IMR-90 (cell line): Measurements from ENCODE around the gene KY. TPM values are rescaled to one million over a fixed set of nuclear protein-coding genes. Genes with fewer than 3 reads are reported as not detected.

Source experiments
- ATAC-seq: fragments of 200-7000 bp; cut with Tn5 transposase; 2 replicates; pipeline ENCODE4 v1.9.1; 2020; ENCODE audit warnings: low read depth, mild to moderate bottlenecking, moderate library complexity
- BruUV-seq: library from RNA; stranded (reverse); fragments of 400-500 nt; replicated peaks from 2 replicates; lab custom pipeline; 2021; lab: Mats Ljungman, UMichigan
- CTCF ChIA-PET: fragments of 300-600 bp; formaldehyde crosslinking; extraction: SDS; loops from one replicate; lab custom pipeline; 2021; ENCODE audit warnings: antibody characterized with exemption; lab: Yijun Ruan, JAX
- POLR2A ChIA-PET: fragments of 300-600 bp; sonication (Branson Sonifier 250); formaldehyde crosslinking; loops from one replicate; lab custom pipeline; 2022; ENCODE audit warnings: antibody characterized with exemption; ENCODE audit not compliant: unreplicated experiment; lab: Charles Lee
- DNase-seq: peaks from one replicate; pipeline ENCODE4 v3.0.0; 2013
- H2AFZ ChIP-seq: replicated peaks from 2 replicates; pipeline ENCODE3; 2013; ENCODE audit warnings: low read length, mild to moderate bottlenecking; ENCODE audit not compliant: poor library complexity
- H2AK5ac ChIP-seq: 2 replicates; pipeline ENCODE4 v1.6.1; 2013; ENCODE audit warnings: low read depth, low read length, inconsistent platforms
- H2AK9ac ChIP-seq: replicated peaks from 2 replicates; pipeline ENCODE3; 2013; ENCODE audit warnings: mild to moderate bottlenecking, low read depth, low read length, moderate library complexity; ENCODE audit not compliant: poor library complexity
- H2BK120ac ChIP-seq: 2 replicates; pipeline ENCODE4 v1.6.1; 2013; ENCODE audit warnings: low read depth, low read length, inconsistent platforms
- H2BK15ac ChIP-seq: 3 replicates; pipeline ENCODE4 v1.6.1; 2013; ENCODE audit warnings: low read depth, low read length, inconsistent platforms
- H2BK20ac ChIP-seq: 2 replicates; pipeline ENCODE4 v1.6.1; 2013; ENCODE audit warnings: low read depth, mild to moderate bottlenecking, inconsistent platforms, low read length, moderate library complexity
- H2BK5ac ChIP-seq: 2 replicates; pipeline ENCODE4 v1.6.1; 2013; ENCODE audit warnings: mild to moderate bottlenecking, low read depth, low read length, inconsistent platforms; ENCODE audit not compliant: poor library complexity, severe bottlenecking
- H3K14ac ChIP-seq: replicated peaks from 2 replicates; pipeline ENCODE4 v1.6.1; 2013; ENCODE audit warnings: low read depth, low read length, inconsistent platforms
- H3K18ac ChIP-seq: 2 replicates; pipeline ENCODE4 v1.6.1; 2013; ENCODE audit warnings: low read depth, low read length, control low read depth
- H3K23ac ChIP-seq: 2 replicates; pipeline ENCODE4 v1.6.1; 2013; ENCODE audit warnings: low read depth, low read length, inconsistent platforms
- H3K27ac ChIP-seq: 2 replicates; pipeline ENCODE4 v1.5.1; 2013; ENCODE audit warnings: mild to moderate bottlenecking, control low read depth, low read length; ENCODE audit not compliant: insufficient read depth
- H3K27me3 ChIP-seq: 2 replicates; pipeline ENCODE4 v1.6.1; 2013; ENCODE audit warnings: low read length; ENCODE audit not compliant: control insufficient read depth, insufficient read depth
- H3K36me3 ChIP-seq: 2 replicates; pipeline ENCODE4 v1.6.1; 2013; ENCODE audit warnings: low read length, mixed read lengths; ENCODE audit not compliant: control insufficient read depth, insufficient read depth
- H3K4ac ChIP-seq: 2 replicates; pipeline ENCODE4 v1.6.1; 2013; ENCODE audit warnings: low read depth, low read length, inconsistent platforms
- H3K4me1 ChIP-seq: 2 replicates; pipeline ENCODE4 v1.6.1; 2013; ENCODE audit warnings: low read length, mixed read lengths; ENCODE audit not compliant: control insufficient read depth, insufficient read depth
- H3K4me2 ChIP-seq: 2 replicates; pipeline ENCODE4 v1.6.1; 2013; ENCODE audit warnings: low read depth, mild to moderate bottlenecking, control low read depth, low read length, moderate library complexity
- H3K4me3 ChIP-seq: 2 replicates; pipeline ENCODE4 v1.5.1; 2013; ENCODE audit warnings: low read depth, mild to moderate bottlenecking, control low read depth, low read length, moderate library complexity; ENCODE audit not compliant: insufficient read depth
- H3K56ac ChIP-seq: 2 replicates; pipeline ENCODE4 v1.6.1; 2013; ENCODE audit warnings: low read length, inconsistent platforms; ENCODE audit not compliant: insufficient read depth; ENCODE audit errors: extremely low read depth
- H3K79me1 ChIP-seq, 2 experiments: 2 replicates each; pipeline ENCODE4 v1.6.1; 2013; ENCODE audit warnings: low read length in 2 of 2, inconsistent platforms in 1 of 2, low read depth in 1 of 2
- H3K9ac ChIP-seq: 2 replicates; pipeline ENCODE4 v1.6.1; 2013; ENCODE audit warnings: low read depth, low read length, control low read depth
- H3K9me1 ChIP-seq: 2 replicates; pipeline ENCODE4 v1.6.1; 2013; ENCODE audit warnings: low read length, inconsistent platforms; ENCODE audit not compliant: insufficient read depth
- H3K9me3 ChIP-seq: 2 replicates; pipeline ENCODE4 v1.6.1; 2013; ENCODE audit warnings: low read length; ENCODE audit not compliant: control insufficient read depth, insufficient read depth
- H4K20me1 ChIP-seq: 2 replicates; pipeline ENCODE4 v1.6.1; 2013; ENCODE audit warnings: low read length, inconsistent platforms; ENCODE audit not compliant: insufficient read depth
- H4K5ac ChIP-seq: 2 replicates; pipeline ENCODE4 v1.6.1; 2013; ENCODE audit warnings: mild to moderate bottlenecking, low read depth, low read length, control low read depth
- H4K8ac ChIP-seq, 2 experiments: 2 replicates each; pipeline ENCODE4 v1.6.1; 2013; ENCODE audit warnings: low read depth in 2 of 2, low read length in 2 of 2, control low read depth in 1 of 2, inconsistent platforms in 1 of 2
- H4K91ac ChIP-seq: 2 replicates; pipeline ENCODE4 v1.6.1; 2013; ENCODE audit warnings: low read depth, low read length, inconsistent platforms; ENCODE audit not compliant: insufficient read depth
- CEBPB ChIP-seq: IDR thresholded peaks from 2 replicates; pipeline ENCODE4 v1.6.1; 2012; ENCODE audit warnings: low read depth, low read length, improper control_type of control experiment
- NFE2L2 ChIP-seq: fragments of 150-350 bp; IDR thresholded peaks from 2 replicates; pipeline ENCODE4 v1.6.1; 2016; ENCODE audit warnings: low read depth, mild to moderate bottlenecking, low read length
- WGBS, 2 experiments: methylation state at CpG; one replicate each; pipeline versions ENCODE4 v1.1.5 to v1.1.7; 2013; ENCODE audit warnings: missing lambda C conversion rate in 2 of 2; ENCODE audit not compliant: insufficient read length in 1 of 2; ENCODE audit errors: extremely low coverage in 2 of 2; 5-methylcytosine and 5-hydroxymethylcytosine counted together
- dilution Hi-C: fragments of 300-500 bp; cut with HindIII; formaldehyde crosslinking; loops from one replicate; pipeline ENCODE4 v1.14.3; 2018; ENCODE audit warnings: low sequenced_read_pairs; ENCODE audit not compliant: unreplicated experiment
- in situ Hi-C: fragments of 300-500 bp; cut with MboI; formaldehyde crosslinking; loops from 3 replicates; pipeline ENCODE4 v1.14.3; 2019; ENCODE audit warnings: low sequenced_read_pairs, inconsistent platforms, mixed read lengths
- intact Hi-C: fragments of 100-400 bp; cut with micrococcal nuclease; formaldehyde crosslinking; loops from 2 replicates; pipeline ENCODE4 v1.10.0; 2022
- polyA plus RNA-seq, 3 experiments: library from polyadenylated mRNA; depleted of rRNA; stranded (reverse); fragments of >200 nt; gene quantifications; 2 replicates each; pipeline ENCODE4 v1.2.3, GENCODE V29; 2012; ENCODE audit warnings: low replicate concordance in 1 of 3
- total RNA-seq: library from RNA; depleted of rRNA; stranded (reverse); fragments of >200 nt; gene quantifications from 2 replicates; pipeline ENCODE4 v1.2.3, GENCODE V29; 2012
- TF ChIP-seq, protein P1 (sequence below): fragments of 150-350 bp; IDR thresholded peaks from 2 replicates; pipeline ENCODE4 v1.6.1; 2017; ENCODE audit warnings: mild to moderate bottlenecking, antibody characterized with exemption, low read length, low read depth

Gene KY
- total and polyA plus RNA-seq, 2 of the 4 experiments (the other 2 are of a cell fraction), result under 0.01 to 0.09 TPM

DNA sequence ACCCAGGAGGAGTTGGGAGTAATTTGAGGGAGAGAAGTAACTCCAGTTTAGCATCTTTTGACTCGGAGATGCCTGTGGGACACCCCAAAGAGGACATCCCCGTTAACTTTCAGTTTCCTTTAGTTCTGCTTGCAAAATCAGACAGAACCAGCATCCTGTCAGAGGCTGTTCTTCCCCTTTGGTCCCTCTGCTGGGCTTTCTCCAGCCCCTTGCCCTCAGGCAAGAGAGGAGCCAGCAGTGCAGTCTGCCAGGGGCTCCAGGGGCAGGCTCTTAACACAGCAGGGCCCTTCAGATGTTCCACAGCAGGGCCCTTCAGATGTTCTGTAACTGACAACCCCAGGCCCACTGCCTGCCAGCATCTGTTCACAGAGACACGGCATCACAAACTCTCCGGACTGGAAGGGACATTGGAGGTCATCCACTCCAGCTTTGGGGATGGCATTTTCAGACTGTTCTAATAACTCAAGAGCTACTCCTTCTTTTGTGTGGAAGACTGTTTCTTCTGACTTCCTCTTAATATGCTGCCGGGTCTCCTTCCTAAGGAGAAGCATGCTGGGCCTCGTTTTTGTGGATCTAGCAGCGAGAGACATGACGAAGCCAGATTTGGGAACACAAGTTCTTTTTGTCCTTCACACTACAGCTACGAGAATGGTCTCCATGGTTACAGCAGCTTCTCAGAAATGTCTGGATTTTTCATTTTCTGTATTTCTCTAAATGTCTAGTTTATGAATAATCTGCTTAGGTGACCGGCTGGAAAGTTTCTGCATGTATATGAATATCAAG, 51.9 kb downstream of the KY start:
- ATAC-seq (no peak), DNase-seq (no peak)
- H3K27me3 ChIP-seq, result peaks cover 11% of the 10 kb centered on the region
- H3K27ac ChIP-seq, result no peak overlapping the region
- H2BK20ac ChIP-seq, result no peak overlapping the region
- no peak overlapping the region for H4K8ac ChIP-seq
- no peak overlapping the region for H2BK5ac ChIP-seq
- WGBS, 2 experiments, result no CpG with 5 or more reads among the region's 10 CpGs
- no peak overlapping the region for H3K4me2 ChIP-seq
- ChIA-PET CTCF (no interaction called here), POLR2A (no interaction called here)
- intact Hi-C loops (no loop called here), in situ Hi-C loops (no loop called here), dilution Hi-C loops (no loop called here)
- H3K4me1 ChIP-seq, result peaks cover 3% of the 10 kb centered on the region; the same call in 1 of the 2 replicates
- no peak for TF ChIP-seq NFE2L2
- no peak for TF ChIP-seq CEBPB
- TF ChIP-seq, protein P1, sequence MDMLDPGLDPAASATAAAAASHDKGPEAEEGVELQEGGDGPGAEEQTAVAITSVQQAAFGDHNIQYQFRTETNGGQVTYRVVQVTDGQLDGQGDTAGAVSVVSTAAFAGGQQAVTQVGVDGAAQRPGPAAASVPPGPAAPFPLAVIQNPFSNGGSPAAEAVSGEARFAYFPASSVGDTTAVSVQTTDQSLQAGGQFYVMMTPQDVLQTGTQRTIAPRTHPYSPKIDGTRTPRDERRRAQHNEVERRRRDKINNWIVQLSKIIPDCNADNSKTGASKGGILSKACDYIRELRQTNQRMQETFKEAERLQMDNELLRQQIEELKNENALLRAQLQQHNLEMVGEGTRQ, result no peak
- H4K20me1 ChIP-seq, result no peaks in the 10 kb centered on the region
- H2AK9ac ChIP-seq, result no peak overlapping the region
- H2AFZ ChIP-seq, result no peak overlapping the region
- H3K23ac ChIP-seq, result no peak overlapping the region
- H3K36me3 ChIP-seq, result no peaks in the 10 kb centered on the region
- H4K91ac ChIP-seq, result no peak overlapping the region
- BruUV-seq, result no TSS peak
- H3K56ac ChIP-seq, result no peak overlapping the region
- H3K9me3 ChIP-seq, result no peaks in the 10 kb centered on the region
- H3K18ac ChIP-seq, result no peak overlapping the region
- H3K9ac ChIP-seq, result no peak overlapping the region
- no peak overlapping the region for H2AK5ac ChIP-seq
- no peak overlapping the region for H2BK120ac ChIP-seq
- no peaks in the 10 kb centered on the region for H3K79me1 ChIP-seq
- H3K4me3 ChIP-seq, result no peak overlapping the region
- H2BK15ac ChIP-seq, result no peak overlapping the region
- H4K5ac ChIP-seq, result no peak overlapping the region
- H3K4ac ChIP-seq, result no peak overlapping the region
- H3K9me1 ChIP-seq, result peaks cover 3% of the 10 kb centered on the region; the same call in 1 of the 2 replicates
- H3K14ac ChIP-seq, result no peak overlapping the region
